Measurements from ENCODE around the gene NECTIN1. TPM values are rescaled to one million over a fixed set of nuclear protein-coding genes. Genes with fewer than 3 reads are reported as not detected.

NECTIN1 gene
- total RNA-seq, 1 experiment from 2014 or later, result 19.9 TPM

DNA sequence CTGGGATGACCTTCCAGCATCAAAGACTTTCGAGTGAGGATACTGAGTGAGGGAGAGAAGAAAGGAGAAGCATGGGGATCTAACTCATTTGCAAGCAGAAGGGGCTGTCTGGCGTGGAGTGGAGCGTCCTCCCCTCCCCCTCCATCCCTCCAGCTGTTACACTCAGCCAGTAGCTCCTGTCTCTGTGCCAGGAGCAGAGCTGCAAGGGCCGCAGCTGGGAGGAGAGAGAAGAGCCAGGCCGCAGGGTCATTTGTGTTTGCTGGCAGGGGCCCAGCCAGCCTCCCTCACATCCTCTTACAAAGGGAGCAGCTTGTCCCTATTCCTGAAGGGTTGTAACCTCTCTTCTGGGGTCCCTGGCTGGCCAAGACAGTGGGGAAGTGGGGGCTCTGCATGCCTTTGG is 57.9 kb downstream of the NECTIN1 start:
- no peak for ATAC-seq
- CTCF ChIA-PET, result no interaction called here
- H3K9ac ChIP-seq (ENCODE audit: low read length), result no peak overlapping the region
- no peak overlapping the region for H2AFZ ChIP-seq (ENCODE audit: low read length)
- DNase-seq, result no peak
- H4K20me1 ChIP-seq (ENCODE audit: low read length), result no peaks in the 10 kb centered on the region
- TF ChIP-seq EZH2 (IDR thresholded peaks at IDR 0.05; ENCODE audit: low read length, unreplicated experiment), result no peak
- no peak for TF ChIP-seq EZH2phosphoT487 (IDR thresholded peaks at IDR 0.05; ENCODE audit: borderline replicate concordance, low read length)
- TF ChIP-seq, protein P1, sequence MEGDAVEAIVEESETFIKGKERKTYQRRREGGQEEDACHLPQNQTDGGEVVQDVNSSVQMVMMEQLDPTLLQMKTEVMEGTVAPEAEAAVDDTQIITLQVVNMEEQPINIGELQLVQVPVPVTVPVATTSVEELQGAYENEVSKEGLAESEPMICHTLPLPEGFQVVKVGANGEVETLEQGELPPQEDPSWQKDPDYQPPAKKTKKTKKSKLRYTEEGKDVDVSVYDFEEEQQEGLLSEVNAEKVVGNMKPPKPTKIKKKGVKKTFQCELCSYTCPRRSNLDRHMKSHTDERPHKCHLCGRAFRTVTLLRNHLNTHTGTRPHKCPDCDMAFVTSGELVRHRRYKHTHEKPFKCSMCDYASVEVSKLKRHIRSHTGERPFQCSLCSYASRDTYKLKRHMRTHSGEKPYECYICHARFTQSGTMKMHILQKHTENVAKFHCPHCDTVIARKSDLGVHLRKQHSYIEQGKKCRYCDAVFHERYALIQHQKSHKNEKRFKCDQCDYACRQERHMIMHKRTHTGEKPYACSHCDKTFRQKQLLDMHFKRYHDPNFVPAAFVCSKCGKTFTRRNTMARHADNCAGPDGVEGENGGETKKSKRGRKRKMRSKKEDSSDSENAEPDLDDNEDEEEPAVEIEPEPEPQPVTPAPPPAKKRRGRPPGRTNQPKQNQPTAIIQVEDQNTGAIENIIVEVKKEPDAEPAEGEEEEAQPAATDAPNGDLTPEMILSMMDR (conservative IDR thresholded peaks at IDR 0.05; ENCODE audit: low read depth, low read length), result no peak
- POLR2A ChIA-PET (ENCODE audit: unreplicated experiment), result no interaction called here
- H3K4me3 ChIP-seq (ENCODE audit: low read length), result no peak overlapping the region
- no peaks in the 10 kb centered on the region; the same call in 1 of the 2 replicates for H3K36me3 ChIP-seq (ENCODE audit: low read depth, low read length)
- no peaks in the 10 kb centered on the region for H3K9me3 ChIP-seq (ENCODE audit: low read length)
- BruUV-seq (replicated peaks), result no TSS peak
- no peaks in the 10 kb centered on the region for H3F3A ChIP-seq (ENCODE audit: low read length, unreplicated experiment)
- H3K4me2 ChIP-seq (ENCODE audit: low read length), result no peak overlapping the region
- no peaks in the 10 kb centered on the region for H3K79me2 ChIP-seq (ENCODE audit: low read length)
- H3K9me2 ChIP-seq (replicated peaks; ENCODE audit: low read length), result no peaks in the 10 kb centered on the region
- intact Hi-C loops (cut with micrococcal nuclease), result no loop called here
- H3K27ac ChIP-seq (ENCODE audit: low read length), result no peak overlapping the region
- no peaks in the 10 kb centered on the region for H3K27me3 ChIP-seq (ENCODE audit: low read length)
- peaks cover 3% of the 10 kb centered on the region for H3K4me1 ChIP-seq (ENCODE audit: insufficient read depth, low read length)

DNA sequence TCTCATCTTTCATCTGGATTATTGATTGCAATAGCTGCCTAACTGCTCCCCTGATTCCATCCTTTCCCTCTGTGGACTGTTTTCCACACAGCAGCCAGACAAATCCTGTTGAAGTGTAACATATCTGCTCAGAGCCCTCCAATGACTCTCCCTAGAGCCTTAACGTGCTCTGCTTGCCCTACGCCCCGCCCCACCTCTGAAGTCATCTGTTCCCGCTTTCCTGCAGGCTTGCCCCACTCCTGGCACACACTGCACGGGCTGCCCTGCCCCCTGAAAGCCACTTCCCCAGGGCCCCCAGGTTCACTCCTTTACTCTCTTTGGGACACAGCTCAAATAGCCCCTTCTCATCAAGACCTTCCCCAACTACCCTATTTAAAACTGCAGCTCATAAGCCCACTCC is 59.5 kb downstream of the NECTIN1 start:
- DNase-seq, result no peak
- TF ChIP-seq EZH2 (IDR thresholded peaks at IDR 0.05; ENCODE audit: low read length, unreplicated experiment) (no peak), EZH2phosphoT487 (IDR thresholded peaks at IDR 0.05; ENCODE audit: borderline replicate concordance, low read length) (no peak)
- TF ChIP-seq, protein P1 (conservative IDR thresholded peaks at IDR 0.05; ENCODE audit: low read depth, low read length), result no peak
- no TSS peak for BruUV-seq (replicated peaks)
- no peaks in the 10 kb centered on the region for H4K20me1 ChIP-seq (ENCODE audit: low read length)
- no peaks in the 10 kb centered on the region for H3K27me3 ChIP-seq (ENCODE audit: low read length)
- no peaks in the 10 kb centered on the region for H3F3A ChIP-seq (ENCODE audit: low read length, unreplicated experiment)
- intact Hi-C loops (cut with micrococcal nuclease), result no loop called here
- ChIA-PET CTCF (no interaction called here), POLR2A (ENCODE audit: unreplicated experiment) (no interaction called here)
- H3K4me3 ChIP-seq (ENCODE audit: low read length), result no peak overlapping the region
- no peaks in the 10 kb centered on the region for H3K9me3 ChIP-seq (ENCODE audit: low read length)
- H3K36me3 ChIP-seq (ENCODE audit: low read depth, low read length), result no peaks in the 10 kb centered on the region; the same call in 1 of the 2 replicates
- peaks cover 7% of the 10 kb centered on the region; the same call in 1 of the 2 replicates for H3K4me1 ChIP-seq (ENCODE audit: insufficient read depth, low read length)
- H3K79me2 ChIP-seq (ENCODE audit: low read length), result no peaks in the 10 kb centered on the region
- H2AFZ ChIP-seq (ENCODE audit: low read length), result no peak overlapping the region
- H3K9ac ChIP-seq (ENCODE audit: low read length), result no peak overlapping the region
- H3K9me2 ChIP-seq (replicated peaks; ENCODE audit: low read length), result no peaks in the 10 kb centered on the region
- no peak overlapping the region for H3K27ac ChIP-seq (ENCODE audit: low read length)
- ATAC-seq, result no peak
- no peak overlapping the region for H3K4me2 ChIP-seq (ENCODE audit: low read length)

DNA sequence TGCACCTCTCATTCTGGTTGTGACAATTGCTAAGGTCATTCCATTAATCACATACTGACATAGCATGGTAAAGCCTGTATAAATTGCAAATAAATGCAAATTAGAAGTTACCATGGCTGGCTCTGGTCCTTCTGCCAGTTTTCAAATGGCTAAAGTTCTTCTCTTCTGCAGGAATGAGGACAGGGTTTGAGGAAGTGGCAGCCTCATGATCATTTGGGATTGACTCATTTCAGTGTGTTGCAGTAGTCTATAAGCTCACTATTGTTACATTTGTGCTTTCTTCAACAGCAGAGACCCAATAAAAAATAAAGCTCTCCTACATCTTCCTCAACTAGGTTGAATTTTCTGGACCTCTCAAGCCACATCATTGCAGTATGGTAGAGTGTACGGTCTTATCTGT is 60.3 kb downstream of the NECTIN1 start:
- ChIA-PET POLR2A (ENCODE audit: unreplicated experiment) (no interaction called here), CTCF (no interaction called here)
- no TSS peak for BruUV-seq (replicated peaks)

More for the DNA sequence above, 60.3 kb downstream of the NECTIN1 start:
- no peaks in the 10 kb centered on the region for H3K79me2 ChIP-seq (ENCODE audit: low read length)
- H3K9ac ChIP-seq (ENCODE audit: low read length), result no peak overlapping the region
- intact Hi-C loops (cut with micrococcal nuclease), result no loop called here
- H3K4me2 ChIP-seq (ENCODE audit: low read length), result no peak overlapping the region
- no peaks in the 10 kb centered on the region; the same call in 1 of the 2 replicates for H3K36me3 ChIP-seq (ENCODE audit: low read depth, low read length)
- no peak overlapping the region for H2AFZ ChIP-seq (ENCODE audit: low read length)
- H3K9me3 ChIP-seq (ENCODE audit: low read length), result no peaks in the 10 kb centered on the region
- ATAC-seq (no peak), DNase-seq (no peak)
- no peak overlapping the region for H3K27ac ChIP-seq (ENCODE audit: low read length)
- H3K4me3 ChIP-seq (ENCODE audit: low read length), result no peak overlapping the region
- peaks cover 7% of the 10 kb centered on the region; the same call in 1 of the 2 replicates for H3K4me1 ChIP-seq (ENCODE audit: insufficient read depth, low read length)
- no peaks in the 10 kb centered on the region for H3F3A ChIP-seq (ENCODE audit: low read length, unreplicated experiment)
- no peaks in the 10 kb centered on the region for H4K20me1 ChIP-seq (ENCODE audit: low read length)
- H3K9me2 ChIP-seq (replicated peaks; ENCODE audit: low read length), result no peaks in the 10 kb centered on the region
- no peaks in the 10 kb centered on the region for H3K27me3 ChIP-seq (ENCODE audit: low read length)
- TF ChIP-seq, protein P1 (conservative IDR thresholded peaks at IDR 0.05; ENCODE audit: low read depth, low read length), result no peak
- TF ChIP-seq EZH2phosphoT487 (IDR thresholded peaks at IDR 0.05; ENCODE audit: borderline replicate concordance, low read length) (no peak), EZH2 (IDR thresholded peaks at IDR 0.05; ENCODE audit: low read length, unreplicated experiment) (no peak)

All from PC-3 (cell line).